Lower leg skin (tissue), 4 donors: ENCODE data around the gene PTPDC1. TPM values are rescaled to one million over a fixed set of nuclear protein-coding genes. Genes with fewer than 3 reads are reported as not detected.

Experiments
- DNase-seq, 2 donors: peaks; one replicate each; pipeline ENCODE4 v3.0.0-alpha.2; 2019; ENCODE audit warnings: low spot score in 2 of 2
- H3K4me3 ChIP-seq: fragments of 200-600 bp; sonication (generic); 2 replicates; pipeline ENCODE4 v1.5.1; 2017; ENCODE audit warnings: mild to moderate bottlenecking, low read depth; ENCODE audit not compliant: poor library complexity, severe bottlenecking
- POLR2A ChIP-seq, 2 donors: fragments of 450-650 bp; IDR thresholded peaks; one replicate each; pipeline ENCODE4 v1.6.1; 2016 to 2017; ENCODE audit warnings: antibody characterized with exemption in 2 of 2, mild to moderate bottlenecking in 1 of 2, moderate library complexity in 1 of 2
- WGBS, 2 donors: methylation state at CpG; one replicate each; pipeline ENCODE4 v1.1.5; 2018; 5-methylcytosine and 5-hydroxymethylcytosine counted together
- intact Hi-C: fragments of 100-400 bp; cut with DNase I; formaldehyde crosslinking; loops from one replicate; pipeline ENCODE4 v1.15.0; 2023; ENCODE audit warnings: low total_unique reads
- total RNA-seq, 4 donors: library from RNA; depleted of rRNA; stranded (reverse); fragments of >200 nt; gene quantifications; one replicate each; pipeline ENCODE4 v1.1.0, GENCODE V29; 2016
- TF ChIP-seq, protein P1 (sequence below), 3 donors: fragments of 450-650 bp; IDR thresholded peaks; one replicate each; pipeline ENCODE4 v1.5.1; 2016; ENCODE audit warnings: antibody characterized with exemption in 3 of 3, mild to moderate bottlenecking in 3 of 3, moderate library complexity in 2 of 3

Gene PTPDC1
- total RNA-seq, 4 donors from 2014 or later = 5.9 to 9.1 (median 7.6) TPM

- no peak overlapping the region for H3K4me3 ChIP-seq
- intact Hi-C loops = no loop called here
- no peak for DNase-seq
- no peak for TF ChIP-seq POLR2A (IDR thresholded peaks at IDR 0.05)
- TF ChIP-seq, protein P1, sequence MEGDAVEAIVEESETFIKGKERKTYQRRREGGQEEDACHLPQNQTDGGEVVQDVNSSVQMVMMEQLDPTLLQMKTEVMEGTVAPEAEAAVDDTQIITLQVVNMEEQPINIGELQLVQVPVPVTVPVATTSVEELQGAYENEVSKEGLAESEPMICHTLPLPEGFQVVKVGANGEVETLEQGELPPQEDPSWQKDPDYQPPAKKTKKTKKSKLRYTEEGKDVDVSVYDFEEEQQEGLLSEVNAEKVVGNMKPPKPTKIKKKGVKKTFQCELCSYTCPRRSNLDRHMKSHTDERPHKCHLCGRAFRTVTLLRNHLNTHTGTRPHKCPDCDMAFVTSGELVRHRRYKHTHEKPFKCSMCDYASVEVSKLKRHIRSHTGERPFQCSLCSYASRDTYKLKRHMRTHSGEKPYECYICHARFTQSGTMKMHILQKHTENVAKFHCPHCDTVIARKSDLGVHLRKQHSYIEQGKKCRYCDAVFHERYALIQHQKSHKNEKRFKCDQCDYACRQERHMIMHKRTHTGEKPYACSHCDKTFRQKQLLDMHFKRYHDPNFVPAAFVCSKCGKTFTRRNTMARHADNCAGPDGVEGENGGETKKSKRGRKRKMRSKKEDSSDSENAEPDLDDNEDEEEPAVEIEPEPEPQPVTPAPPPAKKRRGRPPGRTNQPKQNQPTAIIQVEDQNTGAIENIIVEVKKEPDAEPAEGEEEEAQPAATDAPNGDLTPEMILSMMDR (IDR thresholded peaks at IDR 0.05) = no peak
Measured at GRCh38 chr9:94127806-94128205, 43.5 kb downstream of the PTPDC1 start.

- H3K4me3 ChIP-seq = no peak overlapping the region
- intact Hi-C loops = no loop called here
Measured at GRCh38 chr9:94128580-94128979, 44.3 kb downstream of the PTPDC1 start.

DNA sequence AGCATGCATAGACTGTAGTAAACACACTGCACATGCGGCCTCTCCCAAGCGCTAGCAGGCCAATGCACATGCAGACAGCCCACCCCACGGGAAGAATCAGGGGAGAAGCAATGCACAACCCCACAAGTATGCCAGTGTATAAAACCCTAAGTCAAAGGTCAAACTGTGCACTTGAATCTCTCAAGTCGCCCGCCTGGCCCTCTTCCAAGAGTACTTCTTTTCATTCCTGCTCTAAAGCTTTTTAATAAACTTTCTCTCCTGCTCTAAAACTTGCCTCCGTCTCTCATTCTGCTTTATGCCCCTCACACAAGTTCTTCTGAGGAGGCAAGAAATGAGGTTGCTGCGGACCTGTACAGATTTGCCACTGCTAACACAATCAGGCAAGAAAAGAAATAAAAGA lies 50.4 kb downstream of the PTPDC1 start:
- TF ChIP-seq, protein P1 (IDR thresholded peaks at IDR 0.05) = no peak
- no peak for TF ChIP-seq POLR2A (IDR thresholded peaks at IDR 0.05)
- 71 to 73% methylated on average over 7 of the region's 7 CpGs for whole genome bisulfite sequencing, 2 donors
- H3K4me3 ChIP-seq = no peak overlapping the region

More at GRCh38 chr9:94128580-94128979, 44.3 kb downstream of the PTPDC1 start:
- TF ChIP-seq, protein P1 (IDR thresholded peaks at IDR 0.05) = no peak
- TF ChIP-seq POLR2A (IDR thresholded peaks at IDR 0.05) = no peak
- DNase-seq = no peak

DNA sequence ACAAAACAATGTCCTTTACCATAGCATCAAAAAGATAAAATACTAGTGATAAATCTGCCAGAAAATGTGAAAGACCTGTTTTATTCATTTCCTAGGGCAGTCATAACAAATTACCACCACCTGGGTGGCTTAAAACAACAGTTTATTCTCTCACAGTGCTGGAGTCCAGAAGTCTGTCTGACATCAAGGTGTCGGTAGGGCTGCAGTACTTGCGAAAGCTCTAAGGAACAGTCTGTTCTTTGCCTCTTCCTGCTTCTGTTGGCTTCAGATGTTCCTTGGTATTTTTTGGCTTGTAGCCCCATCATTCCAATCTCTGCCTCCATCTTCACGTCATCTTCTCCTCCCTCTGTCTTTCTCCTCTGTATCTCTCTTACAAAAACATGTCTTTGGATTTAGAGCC lies 51.0 kb downstream of the PTPDC1 start:
- 17 to 25% methylated on average over 3 of the region's 3 CpGs for WGBS, 2 donors
- no peak for TF ChIP-seq POLR2A (IDR thresholded peaks at IDR 0.05)
- TF ChIP-seq, protein P1 (IDR thresholded peaks at IDR 0.05) = no peak
- intact Hi-C loops = no loop called here
- no peak overlapping the region for H3K4me3 ChIP-seq
- peak in 1 of 2 donors; percentile 64 for DNase-seq

More for the DNA sequence above, 50.4 kb downstream of the PTPDC1 start:
- intact Hi-C loops = no loop called here
- no peak for DNase-seq

DNA sequence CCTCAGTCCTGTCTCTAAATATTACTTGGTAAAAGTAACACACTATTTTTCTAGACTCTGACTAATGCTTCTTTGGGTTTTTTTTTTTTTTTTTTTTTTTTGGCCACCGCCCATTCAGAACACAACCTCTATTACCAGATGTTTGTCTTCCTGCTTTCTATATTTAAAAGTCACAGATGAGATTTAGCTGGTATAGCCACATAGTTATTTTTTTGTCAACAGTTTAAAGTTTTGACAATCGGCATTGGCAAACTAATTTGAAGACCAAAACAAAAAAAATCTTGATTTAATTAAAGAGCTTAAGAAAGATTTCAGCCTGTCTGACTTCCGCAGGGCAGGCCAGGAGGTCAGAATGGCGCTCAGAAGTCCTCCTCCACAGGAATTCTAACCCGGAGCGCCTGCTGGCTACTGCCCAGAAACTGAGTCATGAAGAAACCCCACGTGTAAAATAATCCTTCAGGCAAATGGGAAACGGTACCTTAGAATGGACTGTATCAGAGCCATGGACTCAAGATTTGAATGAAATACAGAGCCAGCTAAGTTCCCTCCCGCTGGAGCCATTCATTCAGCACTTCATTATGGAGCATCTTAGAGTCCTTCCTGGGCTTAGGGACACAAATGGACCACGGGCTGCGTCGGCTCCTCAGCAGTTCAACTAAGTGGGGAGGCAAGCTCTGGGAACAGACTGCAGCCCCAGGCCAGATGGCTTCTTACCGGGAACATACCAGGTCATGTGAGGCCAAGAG lies 55.6 kb downstream of the PTPDC1 start:
- intact Hi-C loops = no loop called here
- no peak overlapping the region for H3K4me3 ChIP-seq
- peak; percentile 85 to 96 for DNase-seq
- WGBS, 2 donors = 15 to 19% methylated on average over 13 of the region's 13 CpGs
- TF ChIP-seq, protein P1 (IDR thresholded peaks at IDR 0.05) = no peak
- no peak for TF ChIP-seq POLR2A (IDR thresholded peaks at IDR 0.05)

DNA sequence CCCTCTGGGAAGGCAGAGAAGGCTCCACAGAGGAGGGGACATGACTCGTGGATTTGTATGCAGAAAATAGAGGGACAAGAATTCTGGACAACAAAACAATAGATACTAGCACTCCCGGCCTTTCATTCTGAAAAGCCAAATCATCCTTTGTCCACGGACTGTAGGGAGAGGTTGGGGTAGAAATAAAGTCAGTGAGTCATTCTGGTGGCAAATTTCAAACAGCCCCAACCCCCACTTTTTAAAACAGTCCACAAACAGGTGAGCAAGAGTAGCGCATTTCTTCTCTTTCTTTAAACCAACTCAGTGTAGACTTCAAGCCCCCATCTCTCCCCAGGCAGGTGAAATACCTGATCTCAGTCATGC lies 56.1 kb downstream of the PTPDC1 start:
- intact Hi-C loops = no loop called here
- no peak overlapping the region for H3K4me3 ChIP-seq
- no peak for DNase-seq
- TF ChIP-seq, protein P1 (IDR thresholded peaks at IDR 0.05) = no peak
- TF ChIP-seq POLR2A (IDR thresholded peaks at IDR 0.05) = no peak
- 44 to 46% methylated on average over 4 of the region's 4 CpGs for WGBS, 2 donors
